ENCODE results near the gene RNF208.

The RNF208 gene

GRCh38 chr9:137179761-137180160 lies 42.3 kb downstream of the RNF208 start:
- TF ChIP-seq, protein P1, sequence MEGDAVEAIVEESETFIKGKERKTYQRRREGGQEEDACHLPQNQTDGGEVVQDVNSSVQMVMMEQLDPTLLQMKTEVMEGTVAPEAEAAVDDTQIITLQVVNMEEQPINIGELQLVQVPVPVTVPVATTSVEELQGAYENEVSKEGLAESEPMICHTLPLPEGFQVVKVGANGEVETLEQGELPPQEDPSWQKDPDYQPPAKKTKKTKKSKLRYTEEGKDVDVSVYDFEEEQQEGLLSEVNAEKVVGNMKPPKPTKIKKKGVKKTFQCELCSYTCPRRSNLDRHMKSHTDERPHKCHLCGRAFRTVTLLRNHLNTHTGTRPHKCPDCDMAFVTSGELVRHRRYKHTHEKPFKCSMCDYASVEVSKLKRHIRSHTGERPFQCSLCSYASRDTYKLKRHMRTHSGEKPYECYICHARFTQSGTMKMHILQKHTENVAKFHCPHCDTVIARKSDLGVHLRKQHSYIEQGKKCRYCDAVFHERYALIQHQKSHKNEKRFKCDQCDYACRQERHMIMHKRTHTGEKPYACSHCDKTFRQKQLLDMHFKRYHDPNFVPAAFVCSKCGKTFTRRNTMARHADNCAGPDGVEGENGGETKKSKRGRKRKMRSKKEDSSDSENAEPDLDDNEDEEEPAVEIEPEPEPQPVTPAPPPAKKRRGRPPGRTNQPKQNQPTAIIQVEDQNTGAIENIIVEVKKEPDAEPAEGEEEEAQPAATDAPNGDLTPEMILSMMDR (IDR thresholded peaks at IDR 0.05; ENCODE audit: insufficient read depth, low read length), result no peak
- TF ChIP-seq SPI1 (IDR thresholded peaks at IDR 0.05; ENCODE audit: borderline replicate concordance, low read depth), result no peak
- no peak for DNase-seq (ENCODE audit: low read depth in 1 of 2, low spot score in 1 of 2)
- H3K27me3 ChIP-seq (ENCODE audit: insufficient read depth, poor library complexity, severe bottlenecking), result no peaks in the 10 kb centered on the region
- H3K27ac ChIP-seq (replicated peaks), result no peak overlapping the region
- H3K4me3 ChIP-seq (replicated peaks; ENCODE audit: insufficient read depth, low read length), result no peak overlapping the region

DNA sequence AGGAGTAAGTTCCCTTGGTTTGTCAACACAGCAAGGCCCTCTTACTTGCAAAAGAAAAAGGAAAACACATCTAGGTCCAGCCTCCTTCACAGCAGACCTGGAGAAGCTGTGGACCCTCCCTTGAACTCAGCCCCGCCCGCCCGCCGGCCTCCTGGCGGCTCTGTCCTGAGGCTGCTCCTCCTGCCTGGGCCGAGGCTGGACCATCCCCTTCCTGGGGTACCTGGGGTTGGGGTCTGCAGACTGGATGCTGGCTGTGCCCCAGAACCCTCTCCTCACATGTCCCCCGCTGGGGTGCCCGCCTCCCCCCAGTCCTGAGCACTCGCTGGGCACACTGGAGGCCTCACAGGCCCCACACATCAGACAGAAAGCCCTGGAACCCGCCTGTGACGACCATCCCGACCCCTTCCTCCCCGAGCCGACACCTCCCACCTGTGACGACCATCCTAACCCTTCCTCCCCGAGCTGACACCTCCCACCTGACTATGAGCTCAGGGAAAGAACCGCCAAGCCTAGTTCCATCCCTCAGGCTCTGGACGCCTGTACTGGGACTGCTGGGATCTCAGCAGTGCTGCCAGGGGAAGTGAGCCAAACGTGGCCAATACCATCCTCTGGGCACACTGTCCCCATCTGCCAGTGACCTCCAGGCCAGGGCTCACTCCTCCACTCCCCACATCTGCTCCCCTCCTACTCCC lies 43.0 kb downstream of the RNF208 start:
- H3K4me3 ChIP-seq (replicated peaks; ENCODE audit: insufficient read depth, low read length), result no peak overlapping the region
- H3K27ac ChIP-seq (replicated peaks), result no peak overlapping the region
- no peak for TF ChIP-seq SPI1 (IDR thresholded peaks at IDR 0.05; ENCODE audit: borderline replicate concordance, low read depth)
- no peak for TF ChIP-seq POLR2AphosphoS5 (IDR thresholded peaks at IDR 0.05; ENCODE audit: low read depth)
- TF ChIP-seq, protein P1 (IDR thresholded peaks at IDR 0.05; ENCODE audit: insufficient read depth, low read length), result no peak
- TF ChIP-seq GABPA (IDR thresholded peaks at IDR 0.05; ENCODE audit: low read depth), result no peak
- TF ChIP-seq REST (IDR thresholded peaks at IDR 0.05; ENCODE audit: insufficient replicate concordance, low read depth), result no peak
- H3K27me3 ChIP-seq (ENCODE audit: insufficient read depth, poor library complexity, severe bottlenecking), result no peaks in the 10 kb centered on the region
- DNase-seq (ENCODE audit: low read depth in 1 of 2, low spot score in 1 of 2), result no peak

DNA sequence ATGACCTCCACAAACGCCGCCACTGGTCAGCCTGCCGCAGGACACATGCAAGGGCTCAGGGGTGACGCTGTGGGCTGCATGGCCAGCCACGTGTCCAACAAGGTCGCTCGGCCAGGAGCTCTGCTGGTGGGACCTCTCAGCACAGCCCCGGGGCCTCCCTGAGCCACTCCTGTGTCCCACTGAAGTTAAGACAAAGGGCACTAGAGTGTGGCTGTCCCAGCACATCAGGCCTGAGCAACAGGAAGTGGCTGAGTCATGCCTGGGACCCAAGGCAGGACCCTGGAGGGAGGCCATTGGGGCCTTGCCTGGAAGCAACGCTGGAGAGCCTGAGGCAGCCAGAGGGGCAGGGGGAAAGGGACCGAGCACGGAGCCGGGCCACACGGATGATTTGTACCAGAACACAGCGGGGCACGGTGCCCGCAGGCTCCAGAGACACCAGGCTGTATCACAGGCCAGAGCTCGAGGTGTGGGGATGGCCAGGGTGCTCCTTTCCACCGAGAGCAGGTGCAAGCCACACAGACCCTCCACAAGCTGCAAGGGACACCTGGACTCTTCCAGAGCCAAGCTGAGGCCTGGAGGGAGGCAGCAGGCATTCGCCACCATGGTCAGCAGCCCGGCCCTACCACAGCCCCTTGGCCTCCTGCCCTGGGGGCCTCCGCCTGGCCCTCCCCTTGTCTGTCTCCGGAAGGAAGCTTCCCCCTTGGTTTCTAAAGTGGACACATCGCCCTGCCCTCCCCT lies 43.7 kb downstream of the RNF208 start:
- Histone ChIP-seq H3K4me3 (replicated peaks; ENCODE audit: insufficient read depth, low read length) (no peak overlapping the region), H3K27ac (replicated peaks) (no peak overlapping the region), H3K27me3 (ENCODE audit: insufficient read depth, poor library complexity, severe bottlenecking) (no peaks in the 10 kb centered on the region)
- no peak for DNase-seq (ENCODE audit: low read depth in 1 of 2, low spot score in 1 of 2)
- TF ChIP-seq GABPA (IDR thresholded peaks at IDR 0.05; ENCODE audit: low read depth), result no peak
- no peak for TF ChIP-seq POLR2AphosphoS5 (IDR thresholded peaks at IDR 0.05; ENCODE audit: low read depth)
- TF ChIP-seq, protein P1 (IDR thresholded peaks at IDR 0.05; ENCODE audit: insufficient read depth, low read length), result no peak
- TF ChIP-seq REST (IDR thresholded peaks at IDR 0.05; ENCODE audit: insufficient replicate concordance, low read depth), result no peak
- no peak for TF ChIP-seq SPI1 (IDR thresholded peaks at IDR 0.05; ENCODE audit: borderline replicate concordance, low read depth)

All from HL-60 (cell line).